SK-N-SH (cell line): ENCODE results near the gene UST. TPM values are rescaled to one million over a fixed set of nuclear protein-coding genes. Genes with fewer than 3 reads are reported as not detected.

ENCODE experiments used
- CTCF ChIA-PET: fragments of 300-600, 350-600 bp; formaldehyde crosslinking; extraction: SDS; loops from one replicate; lab custom pipeline; 2021; lab: Yijun Ruan, JAX
- POLR2A ChIA-PET: fragments of 350-600 bp; sonication (Branson Sonifier 250); formaldehyde crosslinking; extraction: SDS; loops from one replicate; lab custom pipeline; 2020; ENCODE audit warnings: antibody characterized with exemption, inconsistent platforms; lab: Yijun Ruan, JAX
- DNase-seq: peaks from one replicate; pipeline ENCODE4 v3.0.0; 2012
- H2AFZ ChIP-seq: fragments of 200-600 bp; sonication (generic); 2 replicates; pipeline ENCODE4 v1.8.1; 2016; ENCODE audit warnings: antibody characterized with exemption, mild to moderate bottlenecking, low read depth
- H3F3A ChIP-seq: fragments of 200-600 bp; sonication (generic); replicated peaks from 2 replicates; pipeline ENCODE3; 2016; ENCODE audit warnings: antibody characterized with exemption, mild to moderate bottlenecking; ENCODE audit not compliant: insufficient read depth
- H3K27ac ChIP-seq, 2 experiments: fragments of 200-500 bp in 1 of 2; fragments of 200-600 bp in 1 of 2; sonication (Bioruptor generic) in 1 of 2; sonication (generic), shearing (Covaris generic) in 1 of 2; 2 replicates each; pipeline versions ENCODE4 v1.5.1 to v1.6.1; 2014 to 2016; ENCODE audit warnings: low read depth in 2 of 2, inconsistent platforms in 1 of 2, low read length in 1 of 2, mild to moderate bottlenecking in 1 of 2, mixed read lengths in 1 of 2
- H3K27me3 ChIP-seq: fragments of 200-600 bp; sonication (generic), shearing (Covaris generic); 2 replicates; pipeline ENCODE4 v1.6.1; 2016; ENCODE audit warnings: mixed run types; ENCODE audit not compliant: insufficient read depth
- H3K36me3 ChIP-seq, 2 experiments: fragments of 200-500 bp in 1 of 2; fragments of 200-600 bp in 1 of 2; sonication (Bioruptor generic) in 1 of 2; sonication (generic) in 1 of 2; replicated peaks in 1 of 2; 2 replicates each; pipeline versions ENCODE3 to v1.5.1; 2014 to 2016; ENCODE audit warnings: low read length in 1 of 2, mild to moderate bottlenecking in 1 of 2; ENCODE audit not compliant: insufficient read depth in 2 of 2, control insufficient read depth in 1 of 2
- H3K4me1 ChIP-seq, 2 experiments: fragments of 200-500 bp in 1 of 2; fragments of 200-600 bp in 1 of 2; sonication (Bioruptor generic) in 1 of 2; sonication (generic), shearing (Covaris generic) in 1 of 2; 2 replicates each; pipeline versions ENCODE4 v1.5.1 to v1.6.1; 2014 to 2016; ENCODE audit warnings: low read depth in 1 of 2, low read length in 1 of 2, mixed run types in 1 of 2; ENCODE audit not compliant: insufficient read depth in 2 of 2, control insufficient read depth in 1 of 2
- H3K4me2 ChIP-seq: fragments of 200-600 bp; sonication (generic), shearing (Covaris generic); 2 replicates; pipeline ENCODE4 v1.6.1; 2017; ENCODE audit warnings: mixed run types
- H3K4me3 ChIP-seq, 2 experiments: fragments of 200-500 bp in 1 of 2; fragments of 200-600 bp in 1 of 2; sonication (Bioruptor generic) in 1 of 2; sonication (generic), shearing (Covaris generic) in 1 of 2; 2 replicates each; pipeline versions ENCODE4 v1.5.1 to v1.8.1; 2014 to 2016; ENCODE audit warnings: low read depth in 2 of 2, inconsistent platforms in 1 of 2, low read length in 1 of 2, mild to moderate bottlenecking in 1 of 2, mixed read lengths in 1 of 2, moderate library complexity in 1 of 2
- H3K79me2 ChIP-seq: fragments of 200-600 bp; sonication (generic); 2 replicates; pipeline ENCODE4 v1.8.1; 2017; ENCODE audit warnings: mild to moderate bottlenecking; ENCODE audit not compliant: insufficient read depth
- H3K9ac ChIP-seq: fragments of 200-600 bp; sonication (generic); 2 replicates; pipeline ENCODE4 v1.6.1; 2017; ENCODE audit warnings: mixed run types
- H3K9me2 ChIP-seq: fragments of 200-600 bp; sonication (generic); 2 replicates; pipeline ENCODE4 v1.6.1; 2017; ENCODE audit warnings: mixed run types
- H3K9me3 ChIP-seq: fragments of 200-600 bp; sonication (generic); 2 replicates; pipeline ENCODE4 v1.6.1; 2017; ENCODE audit warnings: mixed run types, mild to moderate bottlenecking, moderate library complexity
- H4K20me1 ChIP-seq: fragments of 200-600 bp; sonication (generic); 2 replicates; pipeline ENCODE4 v1.6.1; 2017; ENCODE audit warnings: mild to moderate bottlenecking, mixed run types; ENCODE audit not compliant: insufficient read depth
- ELF1 ChIP-seq: IDR thresholded peaks from 2 replicates; pipeline ENCODE4 v1.4.0; 2012
- FOXJ3 ChIP-seq: sonication (generic); formaldehyde crosslinking; IDR thresholded peaks from 2 replicates; pipeline ENCODE4 v1.5.1; 2020; ENCODE audit warnings: mild to moderate bottlenecking, missing genetic modification reagents
- MEF2A ChIP-seq: IDR thresholded peaks from 2 replicates; pipeline ENCODE4 v1.4.0; 2012; ENCODE audit warnings: low read depth, borderline replicate concordance
- MXI1 ChIP-seq: IDR thresholded peaks from 2 replicates; pipeline ENCODE4 v1.6.1; 2012; ENCODE audit warnings: mild to moderate bottlenecking, low read depth, low read length, improper control_type of control experiment
- NFIC ChIP-seq: IDR thresholded peaks from 2 replicates; pipeline ENCODE4 v1.4.0; 2012; ENCODE audit warnings: borderline replicate concordance
- NRF1 ChIP-seq: IDR thresholded peaks from 2 replicates; pipeline ENCODE4 v1.6.1; 2012; ENCODE audit warnings: low read depth, mild to moderate bottlenecking, low read length
- POLR2AphosphoS5 ChIP-seq: IDR thresholded peaks from 2 replicates; pipeline ENCODE4 v1.6.1; 2012; ENCODE audit warnings: low read depth, low read length
- RAD21 ChIP-seq: IDR thresholded peaks from 2 replicates; pipeline ENCODE4 v1.6.1; 2012; ENCODE audit warnings: mild to moderate bottlenecking, low read length
- RCOR1 ChIP-seq: fragments of 150-350 bp; IDR thresholded peaks from 2 replicates; pipeline ENCODE4 v1.6.1; 2017; ENCODE audit warnings: antibody characterized with exemption, low read length
- RFX5 ChIP-seq: IDR thresholded peaks from 2 replicates; pipeline ENCODE4 v1.6.1; 2012; ENCODE audit warnings: mild to moderate bottlenecking, improper control_type of control experiment, low read length
- SIN3A ChIP-seq: IDR thresholded peaks from 2 replicates; pipeline ENCODE4 v1.6.1; 2012; ENCODE audit warnings: low read depth, mild to moderate bottlenecking, low read length, moderate library complexity, borderline replicate concordance
- TCF12 ChIP-seq: IDR thresholded peaks from 2 replicates; pipeline ENCODE4 v1.4.0; 2012
- TEAD4 ChIP-seq: IDR thresholded peaks from 2 replicates; pipeline ENCODE4 v1.4.0; 2012; ENCODE audit warnings: mild to moderate bottlenecking, borderline replicate concordance; ENCODE audit not compliant: insufficient read depth
- YY1 ChIP-seq: IDR thresholded peaks from 2 replicates; pipeline ENCODE4 v1.4.0; 2012; ENCODE audit warnings: low read depth, mild to moderate bottlenecking
- polyA plus RNA-seq, 3 experiments: library from polyadenylated mRNA; depleted of rRNA; stranded (reverse); fragments of >200 nt; gene quantifications; 2 replicates each; pipeline ENCODE4 v1.2.3, GENCODE V29; 2012
- TF ChIP-seq, protein P1 (sequence below): IDR thresholded peaks from 2 replicates; pipeline ENCODE4 v1.4.0; 2012; ENCODE audit warnings: low read depth, borderline replicate concordance
- TF ChIP-seq, protein P2 (sequence below): fragments of 150-350 bp; IDR thresholded peaks from 2 replicates; pipeline ENCODE4 v1.6.1; 2017; ENCODE audit warnings: antibody characterized with exemption, low read length, low read depth, borderline replicate concordance
- TF ChIP-seq, protein P3 (sequence below): IDR thresholded peaks from 2 replicates; pipeline ENCODE4; 2012
- TF ChIP-seq, protein P4 (sequence below): fragments of 200-600 bp; sonication (generic); IDR thresholded peaks from 2 replicates; pipeline ENCODE4 v1.6.1; 2017; ENCODE audit warnings: antibody characterized with exemption, mild to moderate bottlenecking, moderate library complexity

Gene UST
- polyA plus RNA-seq, 1 of the 3 experiments (the other 2 are of a cell fraction) = 1.7 TPM

DNA sequence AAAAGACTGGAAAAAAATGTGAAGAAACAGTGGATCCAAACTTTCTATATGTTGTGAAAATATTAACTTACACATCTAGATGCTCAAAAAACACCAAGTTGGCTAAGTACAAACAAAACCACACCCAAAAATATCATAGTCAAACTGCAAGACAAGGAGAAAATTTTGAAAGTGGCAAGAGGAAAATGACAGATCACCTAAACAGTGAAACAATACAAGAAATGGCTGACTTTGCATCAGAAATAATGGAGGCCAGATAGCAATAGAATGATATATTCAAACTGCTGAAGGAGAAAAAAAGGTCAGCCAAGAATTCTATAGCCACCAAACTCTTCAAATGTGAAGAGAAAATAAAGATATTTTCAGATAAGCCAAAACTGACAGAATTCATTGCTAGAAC, 22.4 kb upstream of the UST start:
- H3K9me2 ChIP-seq = no peaks in the 10 kb centered on the region
- no peak overlapping the region for H3K9ac ChIP-seq
- TF ChIP-seq NRF1 = no peak
- no peak for TF ChIP-seq MXI1
- TF ChIP-seq, protein P1, sequence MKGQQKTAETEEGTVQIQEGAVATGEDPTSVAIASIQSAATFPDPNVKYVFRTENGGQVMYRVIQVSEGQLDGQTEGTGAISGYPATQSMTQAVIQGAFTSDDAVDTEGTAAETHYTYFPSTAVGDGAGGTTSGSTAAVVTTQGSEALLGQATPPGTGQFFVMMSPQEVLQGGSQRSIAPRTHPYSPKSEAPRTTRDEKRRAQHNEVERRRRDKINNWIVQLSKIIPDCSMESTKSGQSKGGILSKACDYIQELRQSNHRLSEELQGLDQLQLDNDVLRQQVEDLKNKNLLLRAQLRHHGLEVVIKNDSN = no peak
- no peak for TF ChIP-seq RAD21
- TF ChIP-seq RFX5 = no peak
- TF ChIP-seq TCF12 = no peak
- no peak for TF ChIP-seq MEF2A
- TF ChIP-seq, protein P2, sequence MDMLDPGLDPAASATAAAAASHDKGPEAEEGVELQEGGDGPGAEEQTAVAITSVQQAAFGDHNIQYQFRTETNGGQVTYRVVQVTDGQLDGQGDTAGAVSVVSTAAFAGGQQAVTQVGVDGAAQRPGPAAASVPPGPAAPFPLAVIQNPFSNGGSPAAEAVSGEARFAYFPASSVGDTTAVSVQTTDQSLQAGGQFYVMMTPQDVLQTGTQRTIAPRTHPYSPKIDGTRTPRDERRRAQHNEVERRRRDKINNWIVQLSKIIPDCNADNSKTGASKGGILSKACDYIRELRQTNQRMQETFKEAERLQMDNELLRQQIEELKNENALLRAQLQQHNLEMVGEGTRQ = no peak
- no peak for TF ChIP-seq YY1
- TF ChIP-seq SIN3A = no peak
- no peak for TF ChIP-seq NFIC
- TF ChIP-seq TEAD4 = no peak
- no peak for TF ChIP-seq FOXJ3 (CRISPR knock-in tag)
- no peak for TF ChIP-seq ELF1
- TF ChIP-seq RCOR1 = no peak
- no peak for TF ChIP-seq POLR2AphosphoS5
- TF ChIP-seq, protein P3, sequence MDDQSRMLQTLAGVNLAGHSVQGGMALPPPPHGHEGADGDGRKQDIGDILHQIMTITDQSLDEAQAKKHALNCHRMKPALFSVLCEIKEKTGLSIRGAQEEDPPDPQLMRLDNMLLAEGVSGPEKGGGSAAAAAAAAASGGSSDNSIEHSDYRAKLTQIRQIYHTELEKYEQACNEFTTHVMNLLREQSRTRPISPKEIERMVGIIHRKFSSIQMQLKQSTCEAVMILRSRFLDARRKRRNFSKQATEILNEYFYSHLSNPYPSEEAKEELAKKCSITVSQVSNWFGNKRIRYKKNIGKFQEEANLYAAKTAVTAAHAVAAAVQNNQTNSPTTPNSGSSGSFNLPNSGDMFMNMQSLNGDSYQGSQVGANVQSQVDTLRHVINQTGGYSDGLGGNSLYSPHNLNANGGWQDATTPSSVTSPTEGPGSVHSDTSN = no peak
- TF ChIP-seq, protein P4, sequence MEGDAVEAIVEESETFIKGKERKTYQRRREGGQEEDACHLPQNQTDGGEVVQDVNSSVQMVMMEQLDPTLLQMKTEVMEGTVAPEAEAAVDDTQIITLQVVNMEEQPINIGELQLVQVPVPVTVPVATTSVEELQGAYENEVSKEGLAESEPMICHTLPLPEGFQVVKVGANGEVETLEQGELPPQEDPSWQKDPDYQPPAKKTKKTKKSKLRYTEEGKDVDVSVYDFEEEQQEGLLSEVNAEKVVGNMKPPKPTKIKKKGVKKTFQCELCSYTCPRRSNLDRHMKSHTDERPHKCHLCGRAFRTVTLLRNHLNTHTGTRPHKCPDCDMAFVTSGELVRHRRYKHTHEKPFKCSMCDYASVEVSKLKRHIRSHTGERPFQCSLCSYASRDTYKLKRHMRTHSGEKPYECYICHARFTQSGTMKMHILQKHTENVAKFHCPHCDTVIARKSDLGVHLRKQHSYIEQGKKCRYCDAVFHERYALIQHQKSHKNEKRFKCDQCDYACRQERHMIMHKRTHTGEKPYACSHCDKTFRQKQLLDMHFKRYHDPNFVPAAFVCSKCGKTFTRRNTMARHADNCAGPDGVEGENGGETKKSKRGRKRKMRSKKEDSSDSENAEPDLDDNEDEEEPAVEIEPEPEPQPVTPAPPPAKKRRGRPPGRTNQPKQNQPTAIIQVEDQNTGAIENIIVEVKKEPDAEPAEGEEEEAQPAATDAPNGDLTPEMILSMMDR = no peak
- no peaks in the 10 kb centered on the region for H4K20me1 ChIP-seq
- no peaks in the 10 kb centered on the region for H3K79me2 ChIP-seq
- H3K27ac ChIP-seq = no peak overlapping the region
- no peak overlapping the region for H3K4me3 ChIP-seq
- H3K9me3 ChIP-seq = no peaks in the 10 kb centered on the region
- no peaks in the 10 kb centered on the region for H3K36me3 ChIP-seq
- DNase-seq = no peak
- H3K4me1 ChIP-seq = no peaks in the 10 kb centered on the region
- H3K27me3 ChIP-seq = no peaks in the 10 kb centered on the region
- no peaks in the 10 kb centered on the region for H3F3A ChIP-seq
- ChIA-PET CTCF (no interaction called here), POLR2A (no interaction called here)
- H2AFZ ChIP-seq = no peak overlapping the region
- no peak overlapping the region for H3K4me2 ChIP-seq
